CD14-positive monocyte (primary cell): Measurements from ENCODE around the gene PCNT. TPM values are rescaled to one million over a fixed set of nuclear protein-coding genes. Genes with fewer than 3 reads are reported as not detected.
"Not testable (repeated sequence)": the region's sequence is repeated elsewhere in the genome, so short reads cannot be mapped to it uniquely, and the experiment has no call there.

Experiments
- DNase-seq, 3 donors: peaks; one replicate each; pipeline ENCODE4 v3.0.0-alpha.2; 2011 to 2022
- H2AFZ ChIP-seq: 2 replicates; pipeline ENCODE4 v1.6.0; 2012; ENCODE audit warnings: mild to moderate bottlenecking, low read depth, low read length, inconsistent platforms; ENCODE audit not compliant: insufficient read depth, poor library complexity, severe bottlenecking
- H3K27ac ChIP-seq, 2 donors: 1 replicate in 1 of 2; 2 replicates in 1 of 2; pipeline ENCODE4 v1.5.1; 2012 to 2013; ENCODE audit warnings: low read length in 2 of 2, control low read depth in 1 of 2, inconsistent platforms in 1 of 2, low read depth in 1 of 2, mild to moderate bottlenecking in 1 of 2
- H3K27me3 ChIP-seq, 2 donors: one replicate each; pipeline versions ENCODE4 v1.6.0 to v1.6.1; 2011 to 2013; ENCODE audit warnings: low read length in 2 of 2; ENCODE audit not compliant: control insufficient read depth in 2 of 2, insufficient read depth in 2 of 2
- H3K36me3 ChIP-seq, 2 donors: replicated peaks in 1 of 2; 1 replicate in 1 of 2; 2 replicates in 1 of 2; pipeline versions ENCODE4 v1.5.1 to v1.6.1; 2012 to 2013; ENCODE audit warnings: low read length in 2 of 2, control low read depth in 1 of 2, inconsistent platforms in 1 of 2, mild to moderate bottlenecking in 1 of 2; ENCODE audit not compliant: insufficient read depth in 2 of 2, control insufficient read depth in 1 of 2
- H3K4me1 ChIP-seq, 2 donors: 1 replicate in 1 of 2; 2 replicates in 1 of 2; pipeline versions ENCODE4 v1.5.1 to v1.6.1; 2012 to 2013; ENCODE audit warnings: low read length in 2 of 2, control low read depth in 1 of 2, inconsistent platforms in 1 of 2, mild to moderate bottlenecking in 1 of 2, moderate library complexity in 1 of 2; ENCODE audit not compliant: insufficient read depth in 2 of 2, control insufficient read depth in 1 of 2
- H3K4me2 ChIP-seq: replicated peaks from 2 replicates; pipeline ENCODE3; 2012; ENCODE audit warnings: low read length, moderate library complexity, mild to moderate bottlenecking; ENCODE audit not compliant: poor library complexity, severe bottlenecking; ENCODE audit errors: extremely low read depth
- H3K4me3 ChIP-seq, 3 experiments: fragments of 200-600 bp in 1 of 3; sonication (generic) in 1 of 3; replicated peaks in 1 of 3; 1 replicate in 2 of 3; 2 replicates in 1 of 3; pipeline ENCODE4 v1.5.1; 2011 to 2013; ENCODE audit warnings: low read length in 3 of 3, mild to moderate bottlenecking in 3 of 3, control low read depth in 2 of 3, low read depth in 2 of 3, inconsistent platforms in 1 of 3, moderate library complexity in 1 of 3
- H3K79me2 ChIP-seq: 2 replicates; pipeline ENCODE4 v1.6.0; 2012; ENCODE audit warnings: mild to moderate bottlenecking, control low read depth, inconsistent platforms, low read length, moderate library complexity; ENCODE audit not compliant: insufficient read depth
- H3K9ac ChIP-seq: 2 replicates; pipeline ENCODE4 v1.6.0; 2017; ENCODE audit warnings: low read length, mild to moderate bottlenecking; ENCODE audit not compliant: insufficient read depth, poor library complexity, severe bottlenecking
- H3K9me3 ChIP-seq, 2 donors: replicated peaks in 1 of 2; 1 replicate in 1 of 2; 2 replicates in 1 of 2; pipeline versions ENCODE4 v1.5.1 to v1.6.1; 2012 to 2013; ENCODE audit warnings: low read length in 2 of 2, control low read depth in 1 of 2; ENCODE audit not compliant: control insufficient read depth in 1 of 2, insufficient read depth in 1 of 2
- H4K20me1 ChIP-seq: 2 replicates; pipeline ENCODE4 v1.6.0; 2012; ENCODE audit warnings: mild to moderate bottlenecking, low read length, control low read depth, moderate library complexity; ENCODE audit not compliant: insufficient read depth
- H3K27ac Mint-ChIP-seq, 7 donors: one replicate each; pipeline ENCODE4 v1.8.0; 2020; ENCODE audit warnings: mild to moderate bottlenecking in 7 of 7, mixed read lengths in 7 of 7, moderate library complexity in 6 of 7, inconsistent platforms in 2 of 7
- H3K27me3 Mint-ChIP-seq, 3 donors: one replicate each; pipeline ENCODE4 v1.8.0; 2021 to 2022; ENCODE audit warnings: low read depth in 3 of 3, mild to moderate bottlenecking in 3 of 3, mixed read lengths in 3 of 3, moderate library complexity in 3 of 3, inconsistent platforms in 1 of 3
- H3K36me3 Mint-ChIP-seq, 2 donors: one replicate each; pipeline ENCODE4 v1.8.0; 2020; ENCODE audit warnings: mixed read lengths in 2 of 2, inconsistent platforms in 1 of 2, mild to moderate bottlenecking in 1 of 2
- H3K4me1 Mint-ChIP-seq: one replicate; pipeline ENCODE4 v1.8.0; 2020; ENCODE audit warnings: mild to moderate bottlenecking, mixed read lengths
- H3K4me3 Mint-ChIP-seq, 2 donors: one replicate each; pipeline ENCODE4 v1.8.0; 2020; ENCODE audit warnings: mild to moderate bottlenecking in 2 of 2, mixed read lengths in 2 of 2, moderate library complexity in 1 of 2
- H3K9me3 Mint-ChIP-seq, 7 donors: one replicate each; pipeline ENCODE4 v1.8.0; 2020 to 2022; ENCODE audit warnings: mixed read lengths in 7 of 7, mild to moderate bottlenecking in 6 of 7, moderate library complexity in 6 of 7, inconsistent platforms in 2 of 7
- CTCF ChIP-seq: fragments of 200-600 bp; IDR thresholded peaks from one replicate; pipeline ENCODE4 v1.8.0; 2022; ENCODE audit warnings: antibody characterized with exemption, mild to moderate bottlenecking
- WGBS: methylation state at CpG from one replicate; pipeline ENCODE4 v1.1.5; 2013; ENCODE audit warnings: missing lambda C conversion rate; ENCODE audit not compliant: insufficient coverage; 5-methylcytosine and 5-hydroxymethylcytosine counted together
- intact Hi-C, 2 donors: fragments of 100-400 bp; cut with micrococcal nuclease; formaldehyde crosslinking; loops; one replicate each; pipeline versions ENCODE4 v1.15.0 to v1.15.1; 2023
- polyA plus RNA-seq, 3 donors: library from polyadenylated mRNA; depleted of rRNA in 1 of 3; unstranded in 2 of 3; stranded (reverse) in 1 of 3; fragments of 300-500 nt in 2 of 3; fragments of >200 nt in 1 of 3; fragmentation: Illumina TruSeq in 2 of 3; gene quantifications; 1 replicate in 2 of 3; 2 replicates in 1 of 3; pipeline ENCODE4 v1.2.3, GENCODE V29; 2012 to 2021

Gene PCNT
- polyA plus RNA-seq, 3 donors = 4.2 to 16.3 (median 5.1) TPM

GRCh38 chr21:46459356-46460112 lies 135.6 kb downstream of the PCNT start:
- H3K4me1 Mint-ChIP-seq = peaks cover 50% of the 10 kb centered on the region
- H3K4me2 ChIP-seq = peak overlapping the region; percentile 88
- DNase-seq = peak; percentile 30 to 44 (median 32)
- H3K4me3 ChIP-seq = peak overlapping the region; percentile 65 to 99 (median 88)
- H3K4me3 Mint-ChIP-seq = peak overlapping the region; percentile 91 to 93
- H4K20me1 ChIP-seq = peaks cover 25% of the 10 kb centered on the region
- H3K9me3 ChIP-seq = no peaks in the 10 kb centered on the region
- peak overlapping the region in 1 of 2 donors; percentile 77 for H3K27ac ChIP-seq
- peak overlapping the region in 6 of 7 donors; percentile 54 to 88 (median 79) for H3K27ac Mint-ChIP-seq
- peaks cover 14 to 24% of the 10 kb centered on the region in 2 donors for H3K36me3 Mint-ChIP-seq
- intact Hi-C loops = loop anchor here (5.0 kb wide), 2 partner anchors 137 to 272 kb away; partner anchors contain the start of genes C21orf58 (in 1 of the 2) and PCNT (in 1 of the 2)
- H3K36me3 ChIP-seq = peaks cover 0 to 14% of the 10 kb centered on the region in 2 donors
- peaks cover 25 to 44% of the 10 kb centered on the region in 2 donors for H3K4me1 ChIP-seq
- H3K9ac ChIP-seq = peak overlapping the region; percentile 84
- peaks cover 85% of the 10 kb centered on the region for H3K79me2 ChIP-seq
- H3K27me3 ChIP-seq = no peaks in the 10 kb centered on the region
- TF ChIP-seq CTCF = no peak
- H3K27me3 Mint-ChIP-seq = peaks cover 0 to 2% (median 0%) of the 10 kb centered on the region in 3 donors
- H2AFZ ChIP-seq = peak overlapping the region; percentile 79
- WGBS = 0% methylated on average over 26 of the region's 41 CpGs
- H3K9me3 Mint-ChIP-seq = no peaks in the 10 kb centered on the region

GRCh38 chr21:46461909-46462308 lies 138.0 kb downstream of the PCNT start:
- H3K79me2 ChIP-seq = peaks cover 79% of the 10 kb centered on the region
- 93% methylated on average over 5 of the region's 5 CpGs for WGBS
- H3K27me3 ChIP-seq = no peaks in the 10 kb centered on the region
- peaks cover 28% of the 10 kb centered on the region for H4K20me1 ChIP-seq
- Mint-ChIP-seq H3K4me3 (no peak overlapping the region), H3K27me3 (peaks cover 0 to 2% (median 0%) of the 10 kb centered on the region in 3 donors), H3K4me1 (peaks cover 35% of the 10 kb centered on the region), H3K27ac (peak overlapping the region in 3 of 7 donors; percentile 14 to 55 (median 14)), H3K9me3 (peaks cover 0 to 3% (median 0%) of the 10 kb centered on the region in 7 donors), H3K36me3 (peaks cover 13 to 29% of the 10 kb centered on the region in 2 donors)
- no peak for TF ChIP-seq CTCF
- no peaks in the 10 kb centered on the region for H3K9me3 ChIP-seq
- peaks cover 18 to 28% of the 10 kb centered on the region in 2 donors for H3K4me1 ChIP-seq
- peaks cover 0 to 13% of the 10 kb centered on the region in 2 donors for H3K36me3 ChIP-seq
- no peak overlapping the region for H3K4me2 ChIP-seq
- H2AFZ ChIP-seq = no peak overlapping the region
- H3K4me3 ChIP-seq = no peak overlapping the region
- DNase-seq = no peak
- intact Hi-C loops = no loop called here
- H3K9ac ChIP-seq = no peak overlapping the region
- no peak overlapping the region for H3K27ac ChIP-seq

GRCh38 chr21:46465153-46465552 lies 141.2 kb downstream of the PCNT start:
- H3K27ac ChIP-seq, intact Hi-C loops, H3K4me3 ChIP-seq, H3K27me3 Mint-ChIP-seq, H3K27me3 ChIP-seq, DNase-seq, H3K9me3 Mint-ChIP-seq, H3K4me3 Mint-ChIP-seq, H3K9me3 ChIP-seq, H2AFZ ChIP-seq, H3K4me1 ChIP-seq, H3K4me2 ChIP-seq, H3K9ac ChIP-seq: not testable (repeated sequence)
- H3K36me3 ChIP-seq = peaks cover 0 to 26% of the 10 kb centered on the region in 2 donors
- peaks cover 18% of the 10 kb centered on the region for H3K4me1 Mint-ChIP-seq
- H3K27ac Mint-ChIP-seq = peak overlapping the region in 2 of 7 donors; percentile 48 to 50
- peaks cover 59% of the 10 kb centered on the region for H3K79me2 ChIP-seq
- H4K20me1 ChIP-seq = peaks cover 23% of the 10 kb centered on the region
- peaks cover 25 to 43% of the 10 kb centered on the region in 2 donors for H3K36me3 Mint-ChIP-seq
- WGBS = 100% methylated on average over 3 of the region's 6 CpGs
